HG02678 (cell line): ENCODE data around the gene DCHS2.

Source experiments
- ATAC-seq: cut with Tn5 transposase; IDR thresholded peaks from one replicate; pipeline ENCODE4 v1.9.1; 2021; ENCODE audit warnings: mild to moderate bottlenecking, moderate library complexity; ENCODE audit not compliant: unreplicated experiment

Gene DCHS2

DNA sequence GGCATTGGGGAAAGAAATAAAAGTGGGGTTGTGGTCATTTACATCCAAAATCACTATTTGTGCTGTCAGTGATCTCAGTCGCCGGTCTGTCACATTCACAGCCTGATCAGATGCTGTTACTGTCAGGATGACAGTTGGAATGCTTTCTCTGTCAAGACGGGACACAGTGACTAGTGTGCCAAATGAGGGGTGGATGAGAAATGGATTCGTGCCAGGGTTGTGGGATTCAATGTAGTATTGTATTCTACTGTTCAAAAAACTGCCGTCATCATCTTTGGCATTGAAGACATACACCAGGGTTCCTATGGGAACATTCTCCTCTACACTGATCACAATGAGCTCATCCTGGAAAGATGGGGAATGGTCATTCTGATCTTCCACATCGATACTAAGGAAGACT is 171.1 kb downstream of the DCHS2 start:
- ATAC-seq, result no peak

DNA sequence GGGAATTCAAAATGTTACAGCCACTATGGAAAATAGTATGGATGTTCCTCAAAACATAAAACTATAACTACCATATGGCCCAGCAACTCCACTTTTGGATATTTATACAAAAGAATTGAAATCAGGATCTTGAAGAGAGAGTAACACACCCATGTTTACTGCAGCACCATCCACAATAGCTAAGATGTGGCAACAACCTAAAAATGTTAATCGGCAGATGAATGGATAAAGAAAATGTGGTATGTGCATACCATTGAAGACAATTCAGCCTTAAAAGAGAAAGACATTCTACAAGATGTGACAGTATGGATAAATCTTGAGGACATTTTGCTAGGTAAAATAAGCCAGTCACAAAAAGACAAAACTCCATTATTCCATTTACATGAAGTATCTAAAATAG is 171.9 kb downstream of the DCHS2 start:
- ATAC-seq, result no peak

DNA sequence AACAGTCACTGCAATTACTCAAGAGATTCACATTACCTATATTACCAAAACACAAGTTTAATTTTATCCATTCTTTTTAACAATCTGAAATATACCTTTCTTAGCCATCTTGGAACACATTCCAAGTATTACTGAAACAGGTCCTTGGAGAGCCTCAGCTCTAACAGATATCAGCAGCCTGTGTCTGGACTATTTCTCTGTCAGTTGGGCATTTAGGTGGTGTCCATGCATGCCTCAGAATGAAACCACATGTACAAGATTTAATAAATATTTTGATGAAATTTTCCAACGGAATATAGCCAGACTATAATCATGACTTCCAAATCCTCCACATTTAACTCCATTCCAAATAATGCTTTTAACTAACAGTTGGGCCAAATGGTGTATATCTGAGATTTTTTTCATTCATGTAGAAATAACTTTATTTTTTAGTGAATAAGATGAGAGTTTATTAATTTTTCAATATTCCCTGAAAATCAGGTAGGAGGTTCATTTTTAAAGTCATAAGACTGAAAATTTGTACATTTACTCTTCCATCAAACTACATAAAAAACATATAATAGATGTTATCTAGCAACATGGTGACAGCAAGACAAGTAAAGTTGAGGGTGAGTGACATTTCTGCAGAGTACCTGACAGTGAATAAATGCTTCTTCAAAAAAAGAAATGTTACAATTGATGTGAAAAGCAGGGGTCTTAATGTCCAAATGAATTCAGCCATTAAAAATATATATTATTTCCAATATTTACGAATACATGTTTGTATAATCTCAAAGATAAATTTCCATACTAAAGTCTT is 174.2 kb downstream of the DCHS2 start:
- ATAC-seq, result no peak

DNA sequence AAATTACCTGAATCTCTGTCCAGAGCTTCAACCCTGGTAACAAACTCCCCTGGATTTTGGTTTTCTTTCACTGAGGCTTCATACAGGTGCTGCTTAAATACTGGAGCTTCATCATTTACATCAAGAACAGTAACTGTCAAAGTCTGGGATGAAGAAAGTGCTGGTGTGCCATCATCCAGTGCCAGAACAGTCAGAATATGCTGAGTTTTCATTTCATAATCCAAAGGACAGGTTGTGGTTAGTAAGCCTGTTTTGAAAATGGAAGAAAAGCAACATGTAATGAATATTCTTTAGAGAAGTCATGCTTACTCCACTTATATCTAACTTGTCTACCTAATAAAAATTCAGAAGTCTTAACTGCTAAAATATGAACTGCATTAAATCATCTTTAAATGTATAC is 175.9 kb downstream of the DCHS2 start:
- no peak for ATAC-seq

DNA sequence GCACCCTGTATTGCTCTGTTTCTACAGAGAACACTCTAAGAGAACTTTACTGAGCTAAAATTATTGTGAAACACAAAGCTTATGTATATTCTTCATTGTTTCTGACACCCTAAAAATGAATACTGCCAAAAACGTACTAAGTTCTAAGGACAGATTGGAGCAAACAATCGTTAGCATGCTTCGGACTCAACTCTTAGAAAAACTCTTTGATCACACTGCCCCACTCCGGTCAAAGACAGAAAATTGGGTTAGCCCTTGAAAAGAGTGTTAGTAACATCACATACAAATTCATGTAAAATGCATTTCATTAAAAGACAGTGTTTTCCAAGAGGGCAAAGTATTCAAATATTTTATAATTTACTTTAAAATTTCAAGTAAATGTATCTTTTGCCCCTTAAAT is 177.4 kb downstream of the DCHS2 start:
- ATAC-seq, result no peak

DNA sequence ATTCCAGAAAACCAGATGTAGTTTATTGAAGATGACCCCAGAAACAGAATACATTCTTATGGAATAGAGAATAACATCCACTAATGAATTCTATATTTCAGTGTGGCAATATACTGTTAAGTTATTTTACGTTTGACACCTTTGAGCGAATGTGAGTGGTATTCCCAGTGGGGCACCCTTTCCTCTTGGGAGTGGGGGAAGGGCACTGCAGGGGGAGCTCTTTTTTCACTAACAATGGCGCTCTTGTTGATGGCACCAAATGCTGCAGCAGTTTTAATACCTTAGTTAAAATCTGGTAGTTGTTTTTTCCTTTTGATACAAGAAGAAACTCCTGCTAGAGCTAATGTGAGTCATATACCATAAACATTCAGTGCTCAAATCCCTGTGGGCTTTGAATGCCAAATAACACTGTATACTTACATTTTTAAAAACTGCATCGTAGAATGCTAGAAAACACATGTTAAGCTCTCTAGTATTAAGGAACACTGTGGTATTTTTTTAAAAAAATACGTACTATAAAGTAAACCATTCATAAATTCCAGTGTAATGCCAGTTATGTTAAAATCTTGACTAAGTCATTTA is 178.5 kb downstream of the DCHS2 start:
- no peak for ATAC-seq

DNA sequence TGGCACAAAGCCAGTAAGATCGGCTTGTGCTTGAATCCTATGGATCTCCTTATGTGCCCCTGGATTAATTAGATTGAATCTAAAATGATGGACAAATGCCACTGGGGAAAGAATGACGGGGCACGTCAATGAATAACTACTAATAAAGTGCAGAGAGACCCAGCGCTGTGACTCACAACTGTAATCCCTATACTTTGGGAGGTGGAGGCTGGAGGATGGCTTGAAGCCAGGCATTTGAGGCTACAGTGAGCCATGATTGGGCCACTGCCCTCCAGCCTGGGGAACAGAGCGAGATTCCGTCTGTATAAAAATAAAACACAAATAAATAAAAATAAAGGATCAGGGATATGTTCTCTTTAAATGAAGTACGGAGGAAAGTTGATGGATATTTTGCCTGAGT is 179.4 kb downstream of the DCHS2 start:
- ATAC-seq, result no peak

DNA sequence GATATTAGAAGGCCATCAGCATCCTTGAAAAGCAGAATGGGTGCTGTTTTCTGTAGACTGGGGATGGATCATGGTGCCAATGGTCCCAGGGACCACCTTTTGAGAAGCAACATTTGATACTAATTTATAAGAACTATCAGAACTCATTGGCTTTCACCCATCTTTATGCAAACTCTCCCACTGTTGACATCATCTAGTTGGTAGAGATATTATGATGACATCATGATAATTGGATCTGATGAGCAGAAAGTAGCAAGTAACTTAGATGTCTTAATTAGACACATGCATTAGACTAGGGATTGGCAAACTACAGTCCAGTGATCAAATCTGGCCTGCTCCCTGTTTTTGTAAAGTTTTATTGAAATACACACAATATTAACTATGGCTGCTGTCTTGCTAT is 181.0 kb downstream of the DCHS2 start:
- no peak for ATAC-seq

DNA sequence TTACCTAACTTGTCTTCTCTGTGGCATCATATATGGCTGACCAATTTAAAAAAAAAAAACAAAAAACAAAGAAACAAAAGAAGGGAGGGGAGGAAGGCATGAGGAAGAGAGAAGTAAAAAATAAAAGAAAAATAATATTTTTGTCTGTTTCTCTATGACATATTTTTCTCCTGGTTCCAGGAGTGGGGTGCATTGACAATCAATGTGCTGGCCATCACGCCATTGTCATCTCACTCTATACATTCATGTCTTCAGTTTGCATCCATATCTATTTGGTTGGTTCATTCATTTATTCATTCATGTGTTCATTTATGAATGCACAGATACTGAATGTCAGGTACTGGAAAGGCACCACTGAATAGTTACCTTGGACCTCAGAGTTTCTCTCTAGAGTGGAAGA is 183.4 kb downstream of the DCHS2 start:
- no peak for ATAC-seq

DNA sequence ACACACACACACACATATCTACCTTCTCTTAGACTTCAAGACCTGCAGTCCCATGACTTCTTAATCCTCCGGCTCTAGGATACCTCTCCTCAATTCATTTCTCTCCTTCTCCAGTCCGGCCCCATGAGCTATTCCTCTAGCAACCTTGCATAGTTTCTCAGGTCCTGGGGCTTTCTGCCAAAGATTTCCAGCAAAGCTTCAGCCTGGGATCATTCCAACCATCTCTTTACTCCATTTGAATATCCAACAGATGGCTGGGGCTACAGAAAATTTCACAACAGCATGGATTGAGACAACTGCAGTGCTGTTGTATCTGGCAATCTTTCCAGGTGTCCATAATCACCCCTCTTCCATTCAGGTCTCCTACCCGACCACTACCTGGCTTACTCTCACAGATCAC is 184.1 kb downstream of the DCHS2 start:
- no peak for ATAC-seq

DNA sequence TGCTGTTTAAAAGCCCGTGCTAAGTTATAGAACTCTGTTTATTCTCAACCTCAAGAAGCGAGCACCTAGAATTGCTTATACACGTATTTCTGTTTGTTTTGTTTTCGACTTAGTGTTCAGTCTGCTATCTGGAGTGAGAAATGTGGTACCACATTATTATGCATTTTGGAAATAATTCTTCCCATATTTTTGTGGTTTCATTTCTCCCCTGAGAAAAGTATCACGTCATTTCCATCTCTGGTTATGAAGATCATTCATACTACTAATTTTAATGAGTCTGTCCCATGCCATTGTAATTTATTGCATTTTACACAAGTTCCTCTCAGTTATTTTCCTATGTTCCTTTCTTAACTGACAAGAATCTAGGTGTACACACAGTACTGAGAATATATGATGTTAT is 186.0 kb downstream of the DCHS2 start:
- ATAC-seq, result no peak

DNA sequence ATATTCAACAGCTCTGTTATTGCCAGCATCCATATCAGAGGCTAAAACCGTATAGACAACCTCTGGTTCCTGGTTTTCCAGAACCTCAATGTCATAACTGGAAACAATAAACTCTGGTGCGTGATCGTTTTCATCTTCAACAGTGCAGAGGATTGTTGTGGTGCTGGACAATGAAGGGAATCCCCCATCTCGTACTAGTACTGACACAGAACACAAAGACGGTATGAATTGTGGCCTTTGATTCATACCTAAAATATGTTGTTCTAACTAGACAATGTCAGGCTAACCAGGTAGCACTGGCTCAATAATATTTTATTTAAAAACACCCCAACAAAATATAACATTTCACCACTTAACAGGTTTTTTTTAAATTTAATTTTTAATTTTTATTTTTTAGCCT is 186.9 kb downstream of the DCHS2 start:
- ATAC-seq, result no peak

DNA sequence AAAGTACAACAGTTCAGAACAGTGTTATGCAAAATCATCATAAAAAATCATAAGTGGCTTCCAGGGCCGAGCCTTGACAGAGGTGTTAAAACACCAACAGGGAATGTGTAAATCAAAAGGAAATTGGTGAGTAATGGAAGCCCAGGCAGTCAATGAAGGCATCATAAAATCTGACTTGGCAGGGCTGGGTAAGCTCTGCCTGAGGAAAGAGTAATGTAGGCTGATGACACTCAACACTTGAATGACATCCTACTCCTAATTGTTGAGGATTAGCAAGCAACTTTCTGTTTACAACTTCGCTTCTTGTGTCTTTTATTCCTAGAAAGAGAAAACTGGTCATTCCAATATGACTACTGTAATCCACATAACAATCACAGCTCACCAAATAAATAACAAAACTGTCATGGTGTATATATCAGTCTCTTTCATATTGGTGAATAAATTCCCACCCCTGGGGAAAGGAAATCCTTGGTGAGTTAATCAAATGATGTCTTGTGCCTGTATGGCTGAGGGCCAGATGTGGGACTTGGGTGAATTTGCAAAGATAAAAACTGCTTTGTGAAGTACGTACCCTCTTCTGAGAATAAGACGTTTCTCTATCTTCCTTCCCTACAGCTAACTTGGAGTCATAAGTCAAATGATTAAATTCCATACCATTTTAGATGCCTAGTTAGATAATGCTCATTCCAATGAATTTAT is 196.8 kb downstream of the DCHS2 start:
- ATAC-seq, result no peak

DNA sequence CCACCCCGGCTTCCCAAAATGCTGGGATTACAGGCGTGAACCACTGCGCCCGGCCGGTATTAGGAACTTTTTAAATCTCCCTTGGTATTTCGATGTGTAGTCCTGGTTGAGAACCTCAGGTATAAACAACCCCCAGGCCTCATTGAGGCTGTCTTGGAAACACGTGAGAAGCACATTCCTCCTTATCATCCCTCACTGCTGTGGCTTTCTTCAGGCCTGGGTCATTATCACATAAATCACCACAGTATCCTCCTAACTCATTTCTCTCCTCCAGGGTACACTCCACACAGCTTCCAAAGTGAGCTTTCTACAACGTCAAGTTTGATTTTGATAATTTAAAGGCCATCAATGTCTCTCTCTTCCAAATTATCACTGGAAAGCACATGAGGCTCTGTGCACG is 198.2 kb downstream of the DCHS2 start:
- no peak for ATAC-seq

DNA sequence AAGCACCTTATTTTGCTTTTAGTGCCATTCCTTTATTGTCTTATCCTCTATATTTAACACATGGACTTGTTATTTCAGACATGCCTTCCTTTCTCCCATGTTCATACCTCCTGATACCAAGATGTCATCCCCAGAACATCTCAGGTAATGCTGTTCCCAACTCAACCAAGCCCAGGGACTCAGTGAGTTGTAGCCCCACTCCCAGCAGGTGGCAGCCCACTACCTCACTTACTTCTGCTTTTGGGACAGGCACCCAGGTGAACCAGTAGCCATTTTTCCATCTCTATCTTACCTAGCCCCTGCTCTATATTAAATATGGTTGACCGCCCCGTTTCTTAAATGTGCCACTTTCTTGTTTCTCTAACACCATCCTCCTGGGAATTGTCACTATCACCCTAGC is 199.0 kb downstream of the DCHS2 start:
- no peak for ATAC-seq

DNA sequence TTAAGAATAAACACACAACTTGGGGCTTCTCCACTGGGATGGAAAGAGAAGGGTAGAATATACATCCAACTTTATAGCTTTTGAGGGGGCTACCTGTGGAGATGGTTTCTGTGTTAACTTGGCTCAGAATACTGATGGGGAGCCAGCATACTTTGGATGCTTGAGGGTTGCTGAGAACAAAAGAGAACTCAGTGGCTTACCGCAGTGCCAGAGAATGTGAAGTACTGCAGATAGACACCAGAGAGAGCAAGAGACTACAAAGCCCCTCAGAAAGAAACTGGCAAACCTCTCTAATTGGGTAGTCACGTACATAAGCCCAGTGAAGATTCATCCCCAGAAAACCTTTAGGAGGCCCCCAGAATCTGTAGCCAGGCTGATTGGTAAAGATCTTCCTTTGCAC is 214.4 kb downstream of the DCHS2 start:
- no peak for ATAC-seq

DNA sequence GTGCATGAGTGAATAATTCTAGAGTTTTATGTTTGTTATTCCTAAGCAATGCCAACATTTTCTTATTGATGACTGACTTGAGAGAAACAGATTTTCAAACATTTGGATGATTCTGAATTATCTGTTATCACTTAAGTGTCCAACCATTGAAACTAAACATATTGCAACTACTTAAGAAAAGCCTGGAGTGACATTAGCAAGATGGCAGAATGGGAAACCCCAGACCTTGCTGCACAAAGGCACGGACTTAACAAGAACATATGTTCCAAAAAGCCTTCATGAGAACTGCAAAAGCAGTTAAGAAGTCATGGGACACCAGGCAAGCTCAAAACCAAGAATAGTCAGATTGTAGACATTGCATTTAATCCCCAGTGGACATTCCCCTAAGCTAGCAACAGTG is 215.1 kb downstream of the DCHS2 start:
- no peak for ATAC-seq

DNA sequence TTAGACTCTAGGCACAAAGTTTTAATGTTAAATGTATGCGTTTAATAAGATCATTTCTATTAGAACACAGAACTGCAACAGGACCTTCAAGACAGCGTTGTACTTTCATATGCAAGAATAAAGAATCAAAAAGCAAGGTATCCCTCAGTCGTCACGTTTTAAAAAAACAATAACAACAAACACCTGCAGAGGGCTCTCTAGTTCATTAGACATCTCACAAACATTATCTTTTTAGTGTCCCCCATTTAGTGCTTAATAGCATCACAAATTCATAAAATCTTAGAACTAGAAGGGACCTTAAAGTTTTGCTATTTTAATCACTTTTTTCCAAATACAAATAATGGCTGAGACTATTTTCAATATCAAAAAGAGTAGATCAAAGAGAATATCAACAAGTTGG is 236.6 kb downstream of the DCHS2 start:
- ATAC-seq, result no peak

DNA sequence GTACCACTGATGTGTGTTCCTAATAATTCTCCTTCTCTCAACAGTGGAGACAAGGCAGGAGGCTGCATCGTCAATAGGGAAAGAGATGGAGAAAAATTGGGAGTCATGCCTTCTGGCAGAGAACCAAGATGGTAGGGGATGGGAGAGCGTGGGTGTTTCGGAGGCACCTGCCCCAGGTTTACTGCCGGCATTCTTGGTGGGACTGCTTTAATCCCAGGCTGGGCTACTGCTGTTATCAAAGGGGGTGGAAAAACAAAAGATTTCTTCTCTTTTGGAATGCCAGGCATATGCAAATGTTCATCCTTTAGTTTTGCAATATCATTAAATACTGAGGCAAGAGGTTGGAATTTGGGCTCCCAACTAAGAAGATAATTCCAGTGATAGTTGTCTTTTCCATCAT is 257.0 kb downstream of the DCHS2 start:
- ATAC-seq, result no peak

DNA sequence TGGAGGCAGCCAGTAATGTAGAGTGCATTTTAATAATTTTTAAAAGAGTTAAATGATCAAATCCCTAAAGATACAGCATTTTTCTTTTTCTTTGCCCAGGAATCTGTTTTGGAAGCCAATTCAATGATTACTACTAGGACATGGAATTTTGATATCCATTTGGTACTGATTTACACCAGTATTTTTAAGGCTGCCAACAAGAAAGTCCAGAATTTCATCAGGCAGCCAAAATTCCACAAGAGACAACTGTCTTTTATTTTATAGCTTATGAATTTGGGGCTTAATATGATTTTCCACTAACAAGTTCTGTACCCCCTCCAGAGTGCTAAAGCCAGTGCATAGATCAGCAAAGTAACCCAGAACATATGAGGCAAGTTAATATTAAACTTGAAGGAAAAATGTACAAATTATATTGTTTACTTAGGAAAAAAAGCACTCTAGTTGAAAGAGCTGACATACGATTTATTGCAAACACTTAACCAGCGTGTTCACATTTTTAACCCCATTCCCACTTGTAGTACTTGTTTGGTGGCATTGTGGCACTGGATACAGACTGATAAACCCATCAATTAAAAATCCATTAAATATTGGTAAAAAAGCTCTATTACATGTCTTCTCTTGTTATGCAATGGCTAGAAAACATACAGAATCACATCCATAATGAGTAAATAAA is 259.7 kb downstream of the DCHS2 start:
- ATAC-seq, result no peak

DNA sequence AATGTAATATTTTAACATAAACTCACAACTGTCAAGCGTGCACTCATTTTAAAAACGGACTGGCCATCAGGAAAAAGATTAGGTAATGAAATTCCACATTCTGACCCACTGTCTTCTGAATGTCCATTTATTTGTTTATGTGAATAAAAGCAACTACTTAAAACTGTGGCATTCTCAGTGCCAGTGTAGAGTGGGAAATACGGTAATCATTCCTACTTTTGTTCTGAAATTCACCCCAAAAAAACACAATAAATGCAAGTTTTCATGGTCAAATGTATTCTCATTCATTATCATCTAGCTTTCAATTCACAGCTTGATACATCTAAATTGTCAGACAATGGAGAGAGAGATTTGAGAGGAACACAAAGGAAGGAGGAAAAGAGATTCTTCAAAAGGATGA is 260.9 kb downstream of the DCHS2 start:
- ATAC-seq, result no peak

DNA sequence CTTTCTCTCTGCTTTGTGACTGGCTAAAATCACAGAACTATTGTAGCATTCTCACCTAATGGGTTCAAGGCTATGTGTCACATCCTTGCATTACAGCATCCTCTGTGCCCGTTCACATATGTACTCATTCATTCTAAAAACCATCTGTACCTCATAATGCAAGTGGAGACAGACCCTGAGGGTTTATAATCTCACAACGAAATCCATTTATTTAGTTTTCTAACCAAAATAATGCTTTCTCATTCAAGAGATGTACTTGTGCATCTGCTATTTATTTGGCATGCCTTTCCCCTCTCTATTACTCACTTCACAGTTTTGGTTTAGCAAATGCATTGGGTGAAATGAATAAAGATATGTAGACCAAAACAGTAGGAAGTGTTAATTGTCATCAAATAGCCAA is 261.5 kb downstream of the DCHS2 start:
- ATAC-seq, result no peak
